ENCODE measurements around the gene AGPAT2. TPM values are rescaled to one million over a fixed set of nuclear protein-coding genes. Genes with fewer than 3 reads are reported as not detected.

Gene AGPAT2
- total RNA-seq, 1 donor from 2014 or later, result 13.5 TPM

DNA sequence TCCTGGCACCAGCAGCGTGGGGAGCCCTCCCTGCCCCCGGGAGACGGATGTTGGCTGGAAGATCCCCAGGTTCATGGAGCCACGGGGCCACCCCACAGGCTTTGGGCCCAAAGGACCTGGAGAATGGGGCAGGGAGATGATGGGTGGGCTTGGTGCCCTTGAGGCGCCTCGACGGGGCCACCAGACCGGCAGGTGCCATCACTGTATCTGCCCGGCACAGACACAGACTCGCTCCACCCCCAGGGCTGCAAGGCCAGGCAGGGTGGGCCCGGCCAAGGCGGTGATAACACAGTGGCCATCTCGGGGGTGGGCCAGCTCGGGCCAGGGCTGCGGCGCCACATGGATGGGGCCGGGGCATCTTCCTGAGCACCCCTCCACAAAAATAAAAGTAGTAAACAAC lies 59.6 kb downstream of the AGPAT2 start:
- intact Hi-C loops (cut with micrococcal nuclease), result no loop called here

- intact Hi-C loops (cut with micrococcal nuclease), result no loop called here
Measured at GRCh38 chr9:136626740-136627642, 60.3 kb downstream of the AGPAT2 start.

DNA sequence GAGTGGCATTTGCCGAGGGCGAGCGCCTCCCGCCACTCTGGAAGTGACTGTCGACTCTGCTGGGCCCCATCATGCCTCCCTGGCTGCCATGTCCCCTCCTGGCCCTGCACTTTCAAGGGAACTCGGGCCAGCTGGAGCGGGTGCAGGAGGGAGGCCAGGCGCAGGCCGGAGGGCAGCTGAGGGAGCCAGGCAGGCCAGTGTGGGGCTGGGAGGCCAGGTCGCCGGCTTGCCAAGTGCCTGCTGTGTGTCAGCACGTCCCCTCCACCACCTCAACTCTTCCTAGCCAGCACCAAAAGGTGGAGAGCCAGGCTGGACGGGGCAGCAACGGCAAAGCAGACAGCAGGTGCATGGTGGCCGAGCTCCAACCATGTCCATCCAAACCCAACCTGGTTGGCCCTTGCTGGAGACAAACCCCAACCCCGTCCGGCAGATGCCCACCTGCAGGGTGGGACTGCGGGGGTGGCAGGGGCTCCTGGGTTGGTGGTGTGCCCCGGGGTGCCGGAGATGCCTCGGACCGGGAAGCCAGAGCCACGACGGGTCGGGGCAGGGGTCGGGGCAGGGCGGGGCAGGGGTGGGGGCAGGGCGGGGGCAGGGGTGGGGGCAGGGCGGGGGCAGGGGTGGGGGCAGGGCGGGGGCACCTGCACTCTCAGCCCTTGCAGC lies 61.1 kb downstream of the AGPAT2 start:
- intact Hi-C loops (cut with micrococcal nuclease), result no loop called here

- intact Hi-C loops (cut with micrococcal nuclease), result no loop called here
Measured at GRCh38 chr9:136625101-136626065, 61.9 kb downstream of the AGPAT2 start.

GRCh38 chr9:136624184-136624951 lies 62.9 kb downstream of the AGPAT2 start:
- intact Hi-C loops (cut with micrococcal nuclease), result no loop called here

DNA sequence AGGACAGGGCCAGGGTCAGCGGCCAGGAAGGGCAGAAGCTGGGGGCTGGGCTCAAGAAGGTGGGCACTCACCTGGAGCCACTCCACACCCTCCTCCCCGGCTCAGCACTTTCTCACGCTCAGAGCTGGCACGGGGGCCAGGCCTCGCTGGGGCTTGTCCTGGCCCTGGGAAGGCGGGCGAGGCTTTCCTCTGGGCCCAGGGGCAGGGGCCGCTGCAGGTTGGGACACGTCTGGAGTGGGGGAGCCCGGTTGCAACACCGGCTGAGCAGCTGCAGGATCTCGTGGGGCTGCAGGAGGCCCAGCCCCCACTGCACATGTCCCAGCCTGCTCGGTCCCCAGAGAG lies 63.4 kb downstream of the AGPAT2 start:
- intact Hi-C loops (cut with micrococcal nuclease), result no loop called here

Other genes starting within 250 kb of the AGPAT2 start
- 23.2 and 23.8 TPM in 2 replicates for gene INPP5E, start 247.6 kb downstream of the AGPAT2 start, total RNA-seq
- gene SEC16A, start 204.4 kb downstream of the AGPAT2 start, total RNA-seq, result 89.4 and 92.9 TPM in 2 replicates
- gene NOTCH1, start 141.4 kb downstream of the AGPAT2 start, total RNA-seq, result 80.8 and 84.4 TPM in 2 replicates
- gene EGFL7, start 24.5 kb downstream of the AGPAT2 start, total RNA-seq, result 0.49 and 1.0 TPM in 2 replicates
- gene DIPK1B, start 25.1 kb upstream of the AGPAT2 start, total RNA-seq, result 0.29 and 0.37 TPM in 2 replicates
- 0.07 TPM in 1 of 2 replicates, not detected in the other for gene LCN10, start 55.5 kb upstream of the AGPAT2 start, total RNA-seq
- gene LCN6, start 61.1 kb upstream of the AGPAT2 start, total RNA-seq, result not detected in 2 replicates
- not detected in 2 replicates for gene LCN8, start 70.8 kb upstream of the AGPAT2 start, total RNA-seq
- not detected in 2 replicates for gene LCN15, start 77.1 kb upstream of the AGPAT2 start, total RNA-seq
- 39.2 and 41.2 TPM in 2 replicates for gene TMEM141, start 103.9 kb upstream of the AGPAT2 start, total RNA-seq
- 0.42 and 0.56 TPM in 2 replicates for gene CCDC183, start 108.9 kb upstream of the AGPAT2 start, total RNA-seq
- 106 and 107 TPM in 2 replicates for gene RABL6, start 120.5 kb upstream of the AGPAT2 start, total RNA-seq
- 8.1 and 8.8 TPM in 2 replicates for gene AJM1, start 155.0 kb upstream of the AGPAT2 start, total RNA-seq
- 161 and 165 TPM in 2 replicates for gene PHPT1, start 162.0 kb upstream of the AGPAT2 start, total RNA-seq
- gene MAMDC4, start 164.9 kb upstream of the AGPAT2 start, total RNA-seq, result 21.5 and 26.0 TPM in 2 replicates
- 428 and 445 TPM in 2 replicates for gene EDF1, start 178.9 kb upstream of the AGPAT2 start, total RNA-seq
- 80.6 and 85.0 TPM in 2 replicates for gene TRAF2, start 199.1 kb upstream of the AGPAT2 start, total RNA-seq